ENCODE measurements around the gene REV3L. TPM values are rescaled to one million over a fixed set of nuclear protein-coding genes. Genes with fewer than 3 reads are reported as not detected.

Gene REV3L, protein sequence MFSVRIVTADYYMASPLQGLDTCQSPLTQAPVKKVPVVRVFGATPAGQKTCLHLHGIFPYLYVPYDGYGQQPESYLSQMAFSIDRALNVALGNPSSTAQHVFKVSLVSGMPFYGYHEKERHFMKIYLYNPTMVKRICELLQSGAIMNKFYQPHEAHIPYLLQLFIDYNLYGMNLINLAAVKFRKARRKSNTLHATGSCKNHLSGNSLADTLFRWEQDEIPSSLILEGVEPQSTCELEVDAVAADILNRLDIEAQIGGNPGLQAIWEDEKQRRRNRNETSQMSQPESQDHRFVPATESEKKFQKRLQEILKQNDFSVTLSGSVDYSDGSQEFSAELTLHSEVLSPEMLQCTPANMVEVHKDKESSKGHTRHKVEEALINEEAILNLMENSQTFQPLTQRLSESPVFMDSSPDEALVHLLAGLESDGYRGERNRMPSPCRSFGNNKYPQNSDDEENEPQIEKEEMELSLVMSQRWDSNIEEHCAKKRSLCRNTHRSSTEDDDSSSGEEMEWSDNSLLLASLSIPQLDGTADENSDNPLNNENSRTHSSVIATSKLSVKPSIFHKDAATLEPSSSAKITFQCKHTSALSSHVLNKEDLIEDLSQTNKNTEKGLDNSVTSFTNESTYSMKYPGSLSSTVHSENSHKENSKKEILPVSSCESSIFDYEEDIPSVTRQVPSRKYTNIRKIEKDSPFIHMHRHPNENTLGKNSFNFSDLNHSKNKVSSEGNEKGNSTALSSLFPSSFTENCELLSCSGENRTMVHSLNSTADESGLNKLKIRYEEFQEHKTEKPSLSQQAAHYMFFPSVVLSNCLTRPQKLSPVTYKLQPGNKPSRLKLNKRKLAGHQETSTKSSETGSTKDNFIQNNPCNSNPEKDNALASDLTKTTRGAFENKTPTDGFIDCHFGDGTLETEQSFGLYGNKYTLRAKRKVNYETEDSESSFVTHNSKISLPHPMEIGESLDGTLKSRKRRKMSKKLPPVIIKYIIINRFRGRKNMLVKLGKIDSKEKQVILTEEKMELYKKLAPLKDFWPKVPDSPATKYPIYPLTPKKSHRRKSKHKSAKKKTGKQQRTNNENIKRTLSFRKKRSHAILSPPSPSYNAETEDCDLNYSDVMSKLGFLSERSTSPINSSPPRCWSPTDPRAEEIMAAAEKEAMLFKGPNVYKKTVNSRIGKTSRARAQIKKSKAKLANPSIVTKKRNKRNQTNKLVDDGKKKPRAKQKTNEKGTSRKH (N-terminal part only)
- total RNA-seq (2022; extraction: Qiagen RNA extraction; ENCODE audit: low read depth) = 6.1 to 6.7 TPM (median 6.5 TPM) in 5 replicates

DNA sequence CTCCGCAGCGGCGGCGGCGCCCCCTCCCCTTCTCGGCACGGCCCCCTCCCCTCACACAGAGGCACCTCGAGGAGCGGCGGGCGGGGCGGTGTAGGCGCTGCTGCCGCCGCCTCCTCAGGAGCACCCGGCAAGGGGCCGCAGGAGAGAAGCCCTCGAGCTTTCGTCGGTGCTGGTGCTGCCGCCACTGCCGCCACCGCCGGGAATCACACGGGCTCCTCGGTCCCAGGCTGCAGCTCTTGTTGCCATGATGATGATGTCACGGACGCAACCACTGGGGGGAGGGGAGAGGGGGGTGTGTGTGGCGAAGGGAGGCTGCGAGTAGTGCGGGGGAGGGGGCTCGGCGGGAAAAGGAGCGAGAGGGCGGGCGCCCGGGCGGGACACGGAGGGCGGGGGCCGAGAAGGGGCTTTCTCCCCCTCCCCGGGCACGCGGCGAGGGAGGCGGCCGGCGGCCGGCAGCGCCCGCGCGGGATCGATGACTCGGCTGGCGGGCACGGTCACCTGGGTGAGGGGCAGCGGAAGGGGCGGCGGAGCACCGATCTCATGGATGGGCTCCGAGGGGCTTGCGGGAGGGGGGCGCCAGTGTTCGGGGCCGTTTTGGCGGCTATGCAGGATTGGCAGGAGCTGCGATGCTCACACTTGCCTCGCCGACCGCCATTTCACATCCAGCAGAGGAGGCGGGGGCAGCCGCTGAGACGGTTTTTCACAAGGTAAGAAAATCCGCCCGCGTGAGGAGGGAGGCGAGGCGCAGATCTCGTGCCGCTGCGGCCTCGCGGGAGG lies at the start of gene REV3L:
Gene REV3L, minus strand, starts transcription at position 260 of the 777 bp plus-strand sequence. CDS start 330 bp downstream, outside the sequence.

Other genes starting within 250 kb of the REV3L start
- gene TRAF3IP2, start 122.7 kb upstream of the REV3L start, total RNA-seq (2022; extraction: Qiagen RNA extraction; ENCODE audit: low read depth) = 14.6 to 17.4 TPM (median 15.7 TPM) in 5 replicates

Data from A549 treated with GW870086 at 1 μM for 4 hours (cell line).